CD4-positive, alpha-beta T cell treated with Interleukin-4 for 1 hour (primary cell): ENCODE measurements around the gene SLC25A13.
A peak's percentile ranks its signal among the peaks of the same experiment; 100 is the strongest.
"Not testable (repeated sequence)": the region's sequence is repeated elsewhere in the genome, so short reads cannot be mapped to it uniquely, and the experiment has no call there.

Experiments used
- DNase-seq, 2 donors: peaks; one replicate each; pipeline ENCODE4 v3.0.0-alpha.2; 2020 to 2022

The SLC25A13 gene

GRCh38 chr7:96293911-96294310 is 28.0 kb downstream of the SLC25A13 start:
- not testable (repeated sequence) for DNase-seq

GRCh38 chr7:96287559-96287958 is 34.3 kb downstream of the SLC25A13 start:
- DNase-seq, result no peak

- no peak for DNase-seq
Measured at GRCh38 chr7:96287132-96287531, 34.8 kb downstream of the SLC25A13 start.

GRCh38 chr7:96285579-96285978 is 36.3 kb downstream of the SLC25A13 start:
- peak; percentile 15 to 76 for DNase-seq

- no peak for DNase-seq
Measured at GRCh38 chr7:96284835-96285234, 37.1 kb downstream of the SLC25A13 start.

- no peak for DNase-seq
Measured at GRCh38 chr7:96284240-96284639, 37.7 kb downstream of the SLC25A13 start.

GRCh38 chr7:96282835-96283234 is 39.1 kb downstream of the SLC25A13 start:
- DNase-seq, result no peak

GRCh38 chr7:96277921-96278320 is 44.0 kb downstream of the SLC25A13 start:
- no peak for DNase-seq

- no peak for DNase-seq
Measured at GRCh38 chr7:96276019-96276418, 45.9 kb downstream of the SLC25A13 start.

- no peak for DNase-seq
Measured at GRCh38 chr7:96273716-96274115, 48.2 kb downstream of the SLC25A13 start.

- DNase-seq, result no peak
Measured at GRCh38 chr7:96269246-96269994, 52.5 kb downstream of the SLC25A13 start.

GRCh38 chr7:96266580-96266979 is 55.3 kb downstream of the SLC25A13 start:
- no peak for DNase-seq

- no peak for DNase-seq
Measured at GRCh38 chr7:96266015-96266414, 55.9 kb downstream of the SLC25A13 start.

- DNase-seq, result no peak
Measured at GRCh38 chr7:96253964-96254363, 67.9 kb downstream of the SLC25A13 start.

GRCh38 chr7:96253441-96253840 is 68.5 kb downstream of the SLC25A13 start:
- no peak for DNase-seq

- DNase-seq, result no peak
Measured at GRCh38 chr7:96250776-96251361, 71.0 kb downstream of the SLC25A13 start.

- no peak for DNase-seq
Measured at GRCh38 chr7:96248405-96248804, 73.5 kb downstream of the SLC25A13 start.

- no peak for DNase-seq
Measured at GRCh38 chr7:96246919-96247318, 75.0 kb downstream of the SLC25A13 start.

GRCh38 chr7:96244992-96245292 is 77.0 kb downstream of the SLC25A13 start:
- no peak for DNase-seq

- no peak for DNase-seq
Measured at GRCh38 chr7:96244244-96244991, 77.5 kb downstream of the SLC25A13 start.

GRCh38 chr7:96243241-96243640 is 78.7 kb downstream of the SLC25A13 start:
- DNase-seq, result no peak

GRCh38 chr7:96241855-96242254 is 80.0 kb downstream of the SLC25A13 start:
- no peak for DNase-seq

GRCh38 chr7:96238976-96239766 is 82.7 kb downstream of the SLC25A13 start:
- no peak for DNase-seq
